ENCODE data around the gene MYL2.

DNA sequence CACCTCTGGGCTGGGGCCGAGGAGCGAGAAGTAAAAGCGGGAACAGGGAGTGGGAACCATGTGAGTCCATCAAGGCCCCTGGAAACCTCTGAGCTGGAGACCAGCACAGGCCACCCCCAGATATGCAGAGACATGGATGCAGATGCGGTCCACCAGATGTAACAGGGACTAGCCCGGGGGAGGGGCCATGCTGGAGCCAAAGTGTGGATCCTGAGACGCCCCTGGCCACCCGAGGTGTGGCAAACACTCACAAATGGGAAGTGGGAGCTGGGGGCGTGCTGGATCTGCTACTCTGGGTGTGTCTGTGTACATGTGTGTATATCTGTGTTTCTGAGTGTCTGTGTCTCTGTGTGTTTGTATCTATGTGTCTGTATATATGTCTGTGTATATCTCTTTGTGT is 12.8 kb downstream of the MYL2 start:
- TF ChIP-seq, protein P1, sequence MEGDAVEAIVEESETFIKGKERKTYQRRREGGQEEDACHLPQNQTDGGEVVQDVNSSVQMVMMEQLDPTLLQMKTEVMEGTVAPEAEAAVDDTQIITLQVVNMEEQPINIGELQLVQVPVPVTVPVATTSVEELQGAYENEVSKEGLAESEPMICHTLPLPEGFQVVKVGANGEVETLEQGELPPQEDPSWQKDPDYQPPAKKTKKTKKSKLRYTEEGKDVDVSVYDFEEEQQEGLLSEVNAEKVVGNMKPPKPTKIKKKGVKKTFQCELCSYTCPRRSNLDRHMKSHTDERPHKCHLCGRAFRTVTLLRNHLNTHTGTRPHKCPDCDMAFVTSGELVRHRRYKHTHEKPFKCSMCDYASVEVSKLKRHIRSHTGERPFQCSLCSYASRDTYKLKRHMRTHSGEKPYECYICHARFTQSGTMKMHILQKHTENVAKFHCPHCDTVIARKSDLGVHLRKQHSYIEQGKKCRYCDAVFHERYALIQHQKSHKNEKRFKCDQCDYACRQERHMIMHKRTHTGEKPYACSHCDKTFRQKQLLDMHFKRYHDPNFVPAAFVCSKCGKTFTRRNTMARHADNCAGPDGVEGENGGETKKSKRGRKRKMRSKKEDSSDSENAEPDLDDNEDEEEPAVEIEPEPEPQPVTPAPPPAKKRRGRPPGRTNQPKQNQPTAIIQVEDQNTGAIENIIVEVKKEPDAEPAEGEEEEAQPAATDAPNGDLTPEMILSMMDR (IDR thresholded peaks at IDR 0.05), result no peak
- no peak for TF ChIP-seq ZFX (IDR thresholded peaks at IDR 0.05; ENCODE audit: borderline replicate concordance)

All from 22Rv1 (cell line).